Transverse colon (tissue), 4 donors: ENCODE measurements around the gene MMP25. TPM values are rescaled to one million over a fixed set of nuclear protein-coding genes. Genes with fewer than 3 reads are reported as not detected.

Experiments used
- DNase-seq: peaks from one replicate; pipeline ENCODE4 v3.0.0-alpha.2; 2019
- H3K27ac ChIP-seq, 4 donors: fragments of 200-600 bp; sonication (generic); 2 replicates each; pipeline ENCODE4 v1.5.1; 2016 to 2018; ENCODE audit warnings: inconsistent platforms in 4 of 4
- H3K27me3 ChIP-seq: fragments of 200-600 bp; sonication (generic); 2 replicates; pipeline ENCODE4 v1.5.1; 2017; ENCODE audit warnings: inconsistent platforms
- H3K36me3 ChIP-seq, 4 donors: fragments of 200-600 bp; sonication (generic); 2 replicates each; pipeline ENCODE4 v1.5.1; 2017 to 2019; ENCODE audit warnings: inconsistent platforms in 4 of 4
- H3K4me1 ChIP-seq, 4 donors: fragments of 200-600 bp; sonication (generic); 2 replicates each; pipeline ENCODE4 v1.5.1; 2017 to 2020; ENCODE audit warnings: inconsistent platforms in 4 of 4
- H3K4me3 ChIP-seq, 4 donors: fragments of 200-600 bp; sonication (generic); 1 replicate in 1 of 4; 2 replicates in 3 of 4; pipeline versions ENCODE4 v1.5.1 to v1.6.1; 2017 to 2019; ENCODE audit warnings: inconsistent platforms in 4 of 4
- H3K9me3 ChIP-seq, 2 donors: fragments of 200-600 bp; sonication (generic); 2 replicates each; pipeline ENCODE4 v1.5.1; 2017 to 2019; ENCODE audit warnings: inconsistent platforms in 2 of 2
- EP300 ChIP-seq: sonication (generic); formaldehyde crosslinking; IDR thresholded peaks from one replicate; pipeline ENCODE4 v1.6.1; 2017; ENCODE audit warnings: antibody characterized with exemption, low read depth
- POLR2A ChIP-seq: fragments of 450-650 bp; IDR thresholded peaks from one replicate; pipeline ENCODE4 v1.6.1; 2016; ENCODE audit warnings: antibody characterized with exemption, mild to moderate bottlenecking, moderate library complexity
- POLR2AphosphoS5 ChIP-seq, 3 donors: sonication (generic); formaldehyde crosslinking; IDR thresholded peaks; one replicate each; pipeline ENCODE4 v1.6.1; 2016; ENCODE audit warnings: antibody characterized with exemption in 3 of 3
- WGBS, 2 donors: methylation state at CpG; one replicate each; pipeline ENCODE4 v1.1.5; 2018; ENCODE audit warnings: low coverage in 1 of 2; 5-methylcytosine and 5-hydroxymethylcytosine counted together
- in situ Hi-C, 4 donors: fragments of 200-750 bp; cut with MboI; loops; one replicate each; pipeline versions ENCODE4 v1.15.0 to v1.15.1; 2017; ENCODE audit warnings: low sequenced_read_pairs in 3 of 4, low pct_ligation_motif_present in 1 of 4, low pct_unique_long_range_greater_than_20kb in 1 of 4
- intact Hi-C: fragments of 100-400 bp; cut with DNase I; formaldehyde crosslinking; loops from one replicate; pipeline ENCODE4 v1.15.1; 2023; ENCODE audit warnings: low total_unique reads
- total RNA-seq, 4 donors: library from RNA; depleted of rRNA; stranded (reverse); fragments of >200 nt; gene quantifications; one replicate each; pipeline ENCODE4 v1.1.0, GENCODE V29; 2016
- TF ChIP-seq, protein P1 (sequence below), 5 experiments: fragments of 200-600 bp in 3 of 5; fragments of 450-650 bp in 2 of 5; sonication (generic) in 3 of 5; IDR thresholded peaks; 1 replicate in 2 of 5; 2 replicates in 3 of 5; pipeline ENCODE4 v1.5.1; 2016 to 2017; ENCODE audit warnings: antibody characterized with exemption in 5 of 5, inconsistent platforms in 3 of 5, mild to moderate bottlenecking in 2 of 5, moderate library complexity in 1 of 5

Gene MMP25
- total RNA-seq, 4 donors from 2014 or later, result 1.6 to 9.4 (median 1.8) TPM; not detected in 1

DNA sequence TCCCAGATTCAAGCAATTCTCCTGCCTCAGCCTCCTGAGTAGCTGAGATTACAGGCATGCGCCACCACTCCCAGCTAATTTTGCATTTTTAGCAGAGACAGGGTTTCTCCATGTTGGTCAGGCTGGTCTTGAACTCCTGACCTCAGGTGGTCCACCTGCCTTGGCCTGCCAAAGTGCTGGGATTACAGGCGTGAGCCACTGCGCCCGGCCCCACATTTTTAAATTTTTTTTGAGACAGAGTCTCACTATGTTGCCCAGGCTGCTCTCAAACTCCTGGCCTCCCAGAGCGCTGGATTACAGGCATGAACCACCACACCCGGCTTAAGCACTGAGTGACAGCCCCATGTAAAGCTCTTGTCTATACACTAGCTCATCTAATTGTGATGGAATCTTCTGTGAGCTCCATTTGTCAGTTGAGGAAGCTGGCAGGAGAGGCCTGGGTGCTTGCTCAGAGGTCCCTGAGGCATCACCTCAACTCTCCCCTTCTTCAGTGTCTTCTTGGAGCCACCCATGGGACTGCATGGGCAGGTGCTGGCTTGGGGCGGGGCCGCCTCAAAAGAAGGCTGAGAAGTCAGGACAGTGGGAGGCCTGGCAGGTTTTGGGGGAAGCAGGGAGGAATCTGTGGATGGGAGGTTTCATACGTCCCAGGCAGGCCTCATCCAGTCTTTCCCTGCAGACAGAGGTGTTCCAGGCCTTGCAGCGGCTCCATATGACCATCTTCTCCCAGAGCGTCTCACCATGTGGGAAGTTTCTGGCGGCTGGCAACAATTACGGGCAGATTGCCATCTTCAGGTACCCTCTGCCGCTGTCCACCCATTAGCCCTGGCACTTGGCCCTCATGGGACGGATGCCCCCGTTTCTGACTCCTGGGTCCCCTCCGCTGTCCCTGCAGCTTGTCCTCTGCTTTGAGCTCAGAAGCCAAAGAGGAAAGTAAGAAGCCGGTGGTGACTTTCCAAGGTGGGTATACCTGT is 21.0 kb upstream of the MMP25 start:
- Histone ChIP-seq H3K27ac (no peak overlapping the region), H3K9me3 (no peaks in the 10 kb centered on the region), H3K27me3 (peaks cover 19% of the 10 kb centered on the region), H3K4me1 (peaks cover 21 to 64% (median 45%) of the 10 kb centered on the region in 4 donors), H3K36me3 (no peaks in the 10 kb centered on the region), H3K4me3 (no peak overlapping the region)
- no peak for DNase-seq
- 90% methylated on average over 18 of the region's 18 CpGs; no CpG with 5 or more reads in 1 of the 2 donors for WGBS, 2 donors
- intact Hi-C loops (no loop called here), in situ Hi-C loops (loop anchor here in 1 of 4 donors (25.0 kb wide), 1 partner anchor 112 kb away; the partner anchor contains the start of gene ZNF213)
- TF ChIP-seq EP300 (no peak), POLR2A (no peak), POLR2AphosphoS5 (IDR thresholded peaks at IDR 0.05) (no peak)
- TF ChIP-seq, protein P1, sequence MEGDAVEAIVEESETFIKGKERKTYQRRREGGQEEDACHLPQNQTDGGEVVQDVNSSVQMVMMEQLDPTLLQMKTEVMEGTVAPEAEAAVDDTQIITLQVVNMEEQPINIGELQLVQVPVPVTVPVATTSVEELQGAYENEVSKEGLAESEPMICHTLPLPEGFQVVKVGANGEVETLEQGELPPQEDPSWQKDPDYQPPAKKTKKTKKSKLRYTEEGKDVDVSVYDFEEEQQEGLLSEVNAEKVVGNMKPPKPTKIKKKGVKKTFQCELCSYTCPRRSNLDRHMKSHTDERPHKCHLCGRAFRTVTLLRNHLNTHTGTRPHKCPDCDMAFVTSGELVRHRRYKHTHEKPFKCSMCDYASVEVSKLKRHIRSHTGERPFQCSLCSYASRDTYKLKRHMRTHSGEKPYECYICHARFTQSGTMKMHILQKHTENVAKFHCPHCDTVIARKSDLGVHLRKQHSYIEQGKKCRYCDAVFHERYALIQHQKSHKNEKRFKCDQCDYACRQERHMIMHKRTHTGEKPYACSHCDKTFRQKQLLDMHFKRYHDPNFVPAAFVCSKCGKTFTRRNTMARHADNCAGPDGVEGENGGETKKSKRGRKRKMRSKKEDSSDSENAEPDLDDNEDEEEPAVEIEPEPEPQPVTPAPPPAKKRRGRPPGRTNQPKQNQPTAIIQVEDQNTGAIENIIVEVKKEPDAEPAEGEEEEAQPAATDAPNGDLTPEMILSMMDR (IDR thresholded peaks at IDR 0.05), result no peak

DNA sequence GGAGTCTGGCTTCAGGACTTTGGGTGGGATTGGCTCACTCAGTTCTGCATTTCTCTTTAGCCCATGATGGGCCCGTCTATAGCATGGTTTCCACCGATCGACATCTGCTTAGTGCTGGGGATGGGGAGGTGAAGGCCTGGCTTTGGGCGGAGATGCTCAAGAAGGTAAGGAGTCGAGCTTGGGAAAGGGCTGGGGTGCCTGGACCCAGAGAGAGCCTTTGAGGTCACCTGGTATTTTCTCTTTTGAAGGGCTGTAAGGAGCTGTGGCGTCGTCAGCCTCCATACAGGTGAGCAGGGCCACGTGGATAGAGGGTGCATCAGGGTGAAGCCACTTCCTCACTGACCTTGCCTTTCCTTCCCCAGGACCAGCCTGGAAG is 20.4 kb upstream of the MMP25 start:
- no peak overlapping the region for H3K27ac ChIP-seq
- TF ChIP-seq POLR2A (no peak), POLR2AphosphoS5 (IDR thresholded peaks at IDR 0.05) (no peak), EP300 (no peak)
- TF ChIP-seq, protein P1 (IDR thresholded peaks at IDR 0.05), result no peak
- intact Hi-C loops, result no loop called here
- no peaks in the 10 kb centered on the region for H3K9me3 ChIP-seq
- no peak for DNase-seq
- H3K36me3 ChIP-seq, result no peaks in the 10 kb centered on the region
- in situ Hi-C loops, result loop anchor here in 1 of 4 donors (25.0 kb wide), 1 partner anchor 111 kb away; the partner anchor contains the start of gene ZNF213
- peaks cover 26% of the 10 kb centered on the region for H3K27me3 ChIP-seq
- WGBS, 2 donors, result 94% methylated on average over 8 of the region's 8 CpGs; no CpG with 5 or more reads in 1 of the 2 donors
- peaks cover 21 to 60% (median 43%) of the 10 kb centered on the region in 4 donors for H3K4me1 ChIP-seq
- H3K4me3 ChIP-seq, result no peak overlapping the region

DNA sequence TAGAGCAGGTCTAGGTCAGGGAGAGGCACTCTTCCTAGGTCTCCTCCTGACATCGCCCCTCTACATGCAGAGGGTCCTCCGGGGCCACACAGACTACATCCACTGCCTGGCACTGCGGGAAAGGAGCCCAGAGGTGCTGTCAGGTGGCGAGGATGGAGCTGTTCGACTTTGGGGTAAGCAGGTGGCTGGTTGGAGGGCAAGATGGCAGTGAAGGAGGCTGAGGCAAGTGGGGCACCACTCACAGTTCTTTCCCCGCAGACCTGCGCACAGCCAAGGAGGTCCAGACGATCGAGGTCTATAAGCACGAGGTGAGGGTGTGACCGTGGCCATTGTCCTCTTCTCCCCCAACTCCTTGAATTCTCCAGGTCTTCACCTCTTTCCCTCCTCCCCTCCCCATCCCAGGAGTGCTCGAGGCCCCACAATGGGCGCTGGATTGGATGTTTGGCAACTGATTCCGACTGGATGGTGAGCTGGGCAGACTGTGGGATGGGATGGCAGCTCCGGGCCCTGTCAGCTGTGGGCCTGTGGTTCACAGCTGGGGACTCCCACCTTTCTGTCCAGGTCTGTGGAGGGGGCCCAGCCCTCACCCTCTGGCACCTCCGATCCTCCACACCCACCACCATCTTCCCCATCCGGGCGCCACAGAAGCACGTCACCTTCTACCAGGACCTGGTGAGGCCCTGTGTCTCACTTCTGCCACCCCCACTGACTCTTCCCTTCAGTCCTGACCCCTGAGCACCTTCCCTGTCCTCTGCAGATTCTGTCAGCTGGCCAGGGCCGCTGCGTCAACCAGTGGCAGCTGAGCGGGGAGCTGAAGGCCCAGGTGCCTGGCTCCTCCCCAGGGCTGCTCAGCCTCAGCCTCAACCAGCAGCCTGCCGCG is 19.5 kb upstream of the MMP25 start:
- 80 to 94% methylated on average over 1 to 23 of the region's 24 CpGs for WGBS, 2 donors
- in situ Hi-C loops, result loop anchor here in 1 of 4 donors (25.0 kb wide), 1 partner anchor 110 kb away; the partner anchor contains the start of gene ZNF213
- Histone ChIP-seq H3K4me1 (peaks cover 13 to 58% (median 38%) of the 10 kb centered on the region in 4 donors), H3K36me3 (no peaks in the 10 kb centered on the region), H3K27me3 (peaks cover 31% of the 10 kb centered on the region), H3K9me3 (no peaks in the 10 kb centered on the region), H3K4me3 (no peak overlapping the region), H3K27ac (no peak overlapping the region)
- no peak for TF ChIP-seq POLR2A
- TF ChIP-seq, protein P1 (IDR thresholded peaks at IDR 0.05), result no peak
- TF ChIP-seq POLR2AphosphoS5 (IDR thresholded peaks at IDR 0.05), result no peak
- no peak for TF ChIP-seq EP300
- DNase-seq, result no peak
- intact Hi-C loops, result no loop called here
